ENCODE measurements around the gene KIAA1586.
"Not testable (repeated sequence)": the region's sequence is repeated elsewhere in the genome, so short reads cannot be mapped to it uniquely, and the experiment has no call there.

The KIAA1586 gene

DNA sequence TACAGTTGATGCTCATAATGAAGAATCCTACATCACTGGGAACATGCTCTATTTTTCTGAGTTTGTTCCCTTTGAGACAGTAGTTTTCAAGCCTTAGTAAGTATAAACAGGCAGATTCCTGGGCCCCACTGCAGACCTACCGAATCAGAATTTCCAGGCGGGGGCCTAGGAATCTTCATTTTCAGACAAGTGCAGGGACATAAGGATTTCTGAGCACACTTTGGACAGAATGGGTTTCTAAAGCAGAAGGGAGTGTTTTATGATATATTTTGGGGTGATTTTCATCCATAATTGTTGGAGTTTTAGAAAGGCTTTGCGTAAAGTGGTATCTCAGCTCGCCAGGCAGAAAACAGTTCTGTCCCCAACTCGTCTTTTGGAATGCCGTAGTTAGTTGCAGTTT, 1.4 kb downstream of the KIAA1586 start:
- not testable (repeated sequence) for DNase-seq

DNA sequence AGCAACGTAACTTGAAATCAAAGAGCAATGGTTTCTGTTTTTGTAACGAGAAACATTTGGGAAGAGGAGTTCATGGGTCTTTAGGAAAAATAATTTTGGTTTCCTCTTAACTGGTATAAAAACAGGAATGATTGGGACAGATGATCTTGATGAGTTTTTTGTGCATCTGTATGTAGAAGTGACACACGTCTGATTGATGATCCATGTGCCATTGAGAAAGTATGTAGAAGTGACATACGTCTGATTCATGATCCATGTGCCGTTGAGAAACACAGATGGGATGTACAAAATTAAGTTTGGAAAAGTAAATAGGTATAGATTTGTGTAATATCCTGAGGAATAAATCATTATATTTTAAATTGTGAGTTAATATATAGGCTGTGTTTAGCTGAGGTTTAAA, 2.1 kb downstream of the KIAA1586 start:
- DNase-seq, result no peak

DNA sequence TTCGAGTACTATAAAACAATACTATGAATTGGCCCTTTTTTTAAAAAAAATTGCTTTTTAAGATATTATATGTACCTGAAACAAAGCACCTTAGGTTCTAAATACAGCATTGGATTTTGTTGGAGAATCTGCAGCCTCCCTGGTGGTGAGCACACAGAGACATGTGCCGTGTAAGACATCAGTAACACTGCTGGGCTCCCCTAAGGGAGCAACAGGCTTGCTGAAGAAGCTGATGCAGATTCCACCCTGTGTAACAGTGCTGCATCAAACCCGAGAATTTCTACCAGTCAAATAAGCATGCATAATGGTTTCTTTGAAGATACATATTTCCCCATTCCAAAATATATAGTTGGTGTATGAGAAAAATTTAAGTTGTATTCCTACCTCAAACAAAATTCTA, 17.4 kb downstream of the KIAA1586 start:
- DNase-seq, result no peak

DNA sequence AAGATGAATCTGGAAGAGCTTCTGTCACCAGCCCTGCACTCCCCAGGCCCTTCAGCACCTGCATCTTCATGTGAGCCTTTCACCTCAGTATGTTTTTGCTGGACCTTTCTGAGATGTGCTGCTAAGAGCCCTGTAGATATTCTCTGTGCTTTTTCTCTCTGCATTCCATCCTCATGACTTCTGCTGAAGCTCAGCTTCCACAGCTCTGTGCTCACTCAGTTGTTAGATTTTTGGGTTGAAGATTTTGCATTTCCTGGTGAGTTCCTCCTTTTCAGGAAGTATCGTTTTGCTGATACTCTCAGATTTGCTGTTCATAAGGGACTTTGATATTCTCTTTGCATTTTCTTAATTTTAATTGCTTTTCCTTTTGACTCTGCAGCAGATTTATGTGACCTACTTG, 18.3 kb downstream of the KIAA1586 start:
- peak; percentile 51 for DNase-seq

DNA sequence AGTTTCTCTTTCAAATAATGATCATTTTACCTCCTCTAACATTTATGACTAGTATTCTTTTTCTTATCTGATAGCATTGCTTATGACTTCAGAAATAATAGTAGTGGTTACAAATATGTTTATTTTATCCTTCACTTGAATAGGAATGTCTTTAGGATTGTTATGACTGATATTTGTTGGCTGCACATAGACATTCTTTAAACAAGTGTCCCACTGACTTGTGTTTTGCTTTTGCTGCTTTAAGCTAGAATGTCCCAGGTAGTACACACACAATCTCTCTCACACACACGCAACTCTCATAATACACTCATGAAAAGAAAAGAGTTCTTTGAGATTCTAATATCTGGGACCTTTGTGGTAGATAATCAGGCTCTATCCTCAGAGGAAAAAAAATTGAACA, 21.6 kb downstream of the KIAA1586 start:
- DNase-seq, result peak; percentile 16

DNA sequence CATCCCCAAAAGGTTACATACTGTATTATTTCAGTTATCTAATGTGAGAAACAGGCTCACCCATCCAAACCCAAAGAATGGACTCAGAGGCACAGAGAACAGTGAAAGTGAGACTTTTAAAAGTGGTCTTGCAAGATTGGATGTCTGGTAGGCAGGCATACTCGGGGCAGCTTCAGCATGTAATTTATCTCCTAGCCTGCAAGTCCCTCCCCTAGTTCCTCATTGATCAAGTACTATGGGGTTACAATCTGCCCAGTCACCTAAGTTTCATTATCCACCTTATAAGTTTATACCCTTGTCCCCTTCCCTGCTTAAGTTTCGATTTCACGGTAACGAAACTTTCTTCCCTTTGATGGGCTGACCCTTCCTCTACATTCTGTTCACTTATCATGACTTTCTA, 22.7 kb downstream of the KIAA1586 start:
- DNase-seq, result no peak

DNA sequence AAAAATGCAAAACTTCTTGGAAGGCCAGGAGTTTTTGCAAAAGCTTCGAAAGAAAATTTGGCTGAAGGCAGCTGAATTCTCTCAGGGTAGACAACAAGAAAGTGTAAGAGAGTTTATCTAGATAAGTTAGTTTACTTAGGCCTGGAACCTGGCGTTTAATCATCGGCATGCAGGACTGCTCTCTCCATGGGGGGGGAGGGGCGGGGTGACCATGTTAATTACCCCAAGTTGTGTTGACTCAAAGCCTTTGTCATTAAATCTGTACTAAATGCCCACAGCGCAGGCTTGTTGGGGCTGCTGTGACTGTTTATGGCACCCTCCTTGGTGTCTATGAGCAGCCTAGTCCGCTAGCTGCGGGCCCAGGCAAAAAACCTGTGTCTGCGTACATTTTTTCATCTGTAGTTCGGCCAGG, 23.4 kb downstream of the KIAA1586 start:
- DNase-seq, result no peak

DNA sequence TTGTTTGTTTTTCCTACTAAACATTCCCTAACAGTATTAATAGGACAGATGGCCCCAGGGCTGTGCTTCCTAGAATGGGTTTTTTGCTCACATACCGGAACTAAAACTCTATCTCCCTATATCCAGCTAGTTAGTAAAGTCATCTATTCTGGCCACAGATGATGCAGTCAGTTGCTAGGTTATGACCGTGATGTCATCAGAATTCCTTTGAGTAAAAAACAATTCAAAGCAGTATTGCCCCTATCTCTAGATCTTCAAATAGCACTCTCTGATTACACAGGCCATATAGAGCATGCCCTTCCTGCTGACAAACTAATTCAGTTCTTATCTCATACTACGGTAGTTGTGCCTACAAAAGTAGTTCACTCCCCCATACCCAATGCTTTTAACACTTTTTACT, 25.6 kb downstream of the KIAA1586 start:
- DNase-seq, result no peak

DNA sequence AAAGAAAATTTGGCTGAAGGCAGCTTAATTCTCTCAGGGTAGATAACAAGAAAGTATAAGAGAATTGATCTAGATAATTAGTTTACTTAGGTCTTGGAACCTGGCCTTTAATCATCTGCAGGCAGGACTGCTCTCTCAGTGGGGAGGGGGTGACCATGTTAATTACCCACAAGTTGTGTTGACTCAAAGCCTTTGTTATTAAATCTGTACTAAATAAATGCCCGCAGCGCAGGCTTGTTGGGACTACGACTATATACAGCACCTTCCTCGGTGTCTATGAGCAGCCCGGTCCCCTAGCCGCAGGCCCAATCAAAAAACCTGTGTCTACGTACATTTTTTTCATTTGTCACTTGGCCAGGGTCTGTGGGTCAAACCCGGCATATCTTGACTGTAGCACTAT, 27.9 kb downstream of the KIAA1586 start:
- no peak for DNase-seq

DNA sequence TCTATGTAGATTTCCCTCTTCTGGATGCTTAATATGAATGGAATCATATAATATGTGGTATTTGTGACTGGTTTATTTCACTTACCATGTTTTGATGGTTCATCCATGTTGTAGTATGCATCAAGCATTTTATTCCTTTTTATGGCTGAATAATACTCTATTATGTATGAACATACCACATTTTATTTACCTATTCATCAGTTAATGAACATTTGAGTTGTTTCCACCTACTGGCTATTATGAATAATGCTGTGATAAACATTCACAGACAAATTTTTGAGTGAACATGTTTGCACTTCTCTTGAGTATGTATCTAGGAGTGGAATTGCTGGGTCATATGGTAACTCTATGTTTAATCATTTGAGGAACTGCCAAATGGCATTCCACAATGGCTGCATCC, 28.6 kb downstream of the KIAA1586 start:
- no peak for DNase-seq

DNA sequence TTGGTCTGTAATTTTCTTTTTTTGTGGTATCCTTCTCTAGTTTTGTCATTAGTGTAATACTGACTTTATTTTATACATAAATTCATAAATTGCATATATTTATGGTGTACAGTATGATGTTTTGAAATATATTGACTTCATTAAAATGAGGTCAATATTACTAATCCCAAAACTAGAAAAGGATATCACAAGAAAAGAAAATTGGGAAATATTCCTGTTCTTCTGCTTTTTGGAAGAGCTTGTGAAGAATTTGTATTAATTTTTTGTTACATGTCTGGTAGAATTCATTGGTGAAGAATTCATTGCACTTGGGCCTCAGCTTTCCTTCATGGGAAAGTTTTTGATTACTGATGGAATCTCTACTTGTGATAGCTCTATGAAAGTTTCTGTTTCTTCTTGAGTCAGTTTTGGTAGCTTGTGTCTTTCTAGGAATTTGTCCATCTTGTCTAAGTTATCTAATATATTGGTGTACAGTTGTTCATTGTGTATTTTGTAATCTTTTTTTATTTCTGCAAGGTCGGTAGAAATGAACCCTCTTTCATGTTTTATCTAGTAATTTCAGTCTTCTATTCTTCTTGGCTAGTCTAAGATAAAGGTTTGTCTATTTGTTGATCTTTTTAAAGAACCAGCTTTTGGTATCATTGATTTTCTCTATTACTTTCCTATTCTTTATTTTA, 32.2 kb downstream of the KIAA1586 start:
- DNase-seq, result no peak

DNA sequence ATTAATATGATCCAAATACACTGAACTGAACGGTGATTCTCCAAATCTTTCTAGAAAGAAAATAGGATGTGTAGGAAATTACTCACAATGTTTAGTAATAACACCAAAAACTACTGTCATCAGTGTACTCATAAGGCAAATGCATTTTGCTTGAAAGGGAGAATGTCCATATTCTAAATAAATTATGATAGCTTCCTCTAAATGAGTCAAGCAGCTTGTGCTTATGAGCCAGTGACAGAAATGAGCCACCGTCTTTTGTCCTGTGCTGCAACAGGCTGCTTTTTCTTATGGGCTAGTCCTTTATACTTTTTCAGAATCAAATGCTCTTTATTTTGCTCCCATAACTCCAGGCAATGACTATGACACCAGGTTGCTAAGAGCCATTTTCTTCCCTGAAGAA, 39.0 kb downstream of the KIAA1586 start:
- DNase-seq, result no peak

DNA sequence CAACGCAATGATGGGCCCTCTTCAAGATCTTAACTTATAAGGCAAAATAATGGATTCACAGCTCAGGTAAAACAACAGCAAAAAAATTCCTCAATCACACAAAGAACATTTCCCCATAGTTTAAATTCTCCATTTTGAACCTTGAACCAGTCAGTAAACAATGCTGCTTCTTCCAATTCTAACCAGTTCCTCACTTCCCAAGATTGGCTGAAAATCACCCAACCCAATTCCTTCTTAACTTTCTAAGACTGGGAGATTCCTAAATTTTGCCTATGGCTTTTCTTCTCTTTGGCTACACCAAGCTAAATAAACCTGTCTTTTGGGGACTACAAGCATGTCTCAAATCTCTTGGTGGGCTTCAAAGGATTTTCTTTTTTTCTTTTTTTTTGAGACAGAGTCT, 40.4 kb downstream of the KIAA1586 start:
- no peak for DNase-seq

DNA sequence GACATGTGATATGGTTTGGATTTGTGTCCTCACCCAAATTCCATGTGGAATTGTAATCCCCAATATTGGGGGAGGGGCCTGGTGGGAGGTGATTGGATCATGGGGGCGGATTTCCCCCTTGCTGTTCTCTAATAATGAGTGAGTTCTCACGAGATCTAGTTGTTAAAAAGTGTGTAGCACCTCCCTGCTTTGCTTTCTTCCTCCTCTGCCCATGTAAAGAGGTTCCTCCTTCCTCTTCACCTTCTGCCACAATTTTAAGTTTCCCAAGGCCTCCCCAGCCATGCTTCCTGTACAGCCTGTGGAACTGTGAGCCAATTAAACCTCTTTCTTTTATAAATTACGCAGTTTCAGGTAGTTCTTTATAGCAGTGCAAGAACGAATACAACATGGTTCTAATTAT, 41.4 kb downstream of the KIAA1586 start:
- no peak for DNase-seq

DNA sequence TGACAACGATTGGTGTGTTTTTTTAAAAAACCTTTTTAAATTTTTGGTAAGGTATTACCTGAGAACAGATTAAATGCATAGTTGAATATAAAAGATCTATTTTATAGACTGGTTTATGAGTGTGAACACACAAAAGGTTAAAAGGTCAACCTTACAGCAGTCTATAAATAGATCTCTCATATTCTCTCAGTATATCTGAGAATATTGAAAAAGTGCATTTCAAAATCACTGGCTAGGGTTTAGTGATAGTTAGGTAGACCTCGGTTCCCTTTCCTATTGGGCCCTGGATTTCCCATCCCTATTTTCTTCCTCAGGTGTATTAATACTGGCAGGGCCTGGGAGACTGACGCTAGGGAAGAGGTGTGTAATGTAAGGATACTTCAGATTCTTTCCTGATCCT, 42.8 kb downstream of the KIAA1586 start:
- no peak for DNase-seq

DNA sequence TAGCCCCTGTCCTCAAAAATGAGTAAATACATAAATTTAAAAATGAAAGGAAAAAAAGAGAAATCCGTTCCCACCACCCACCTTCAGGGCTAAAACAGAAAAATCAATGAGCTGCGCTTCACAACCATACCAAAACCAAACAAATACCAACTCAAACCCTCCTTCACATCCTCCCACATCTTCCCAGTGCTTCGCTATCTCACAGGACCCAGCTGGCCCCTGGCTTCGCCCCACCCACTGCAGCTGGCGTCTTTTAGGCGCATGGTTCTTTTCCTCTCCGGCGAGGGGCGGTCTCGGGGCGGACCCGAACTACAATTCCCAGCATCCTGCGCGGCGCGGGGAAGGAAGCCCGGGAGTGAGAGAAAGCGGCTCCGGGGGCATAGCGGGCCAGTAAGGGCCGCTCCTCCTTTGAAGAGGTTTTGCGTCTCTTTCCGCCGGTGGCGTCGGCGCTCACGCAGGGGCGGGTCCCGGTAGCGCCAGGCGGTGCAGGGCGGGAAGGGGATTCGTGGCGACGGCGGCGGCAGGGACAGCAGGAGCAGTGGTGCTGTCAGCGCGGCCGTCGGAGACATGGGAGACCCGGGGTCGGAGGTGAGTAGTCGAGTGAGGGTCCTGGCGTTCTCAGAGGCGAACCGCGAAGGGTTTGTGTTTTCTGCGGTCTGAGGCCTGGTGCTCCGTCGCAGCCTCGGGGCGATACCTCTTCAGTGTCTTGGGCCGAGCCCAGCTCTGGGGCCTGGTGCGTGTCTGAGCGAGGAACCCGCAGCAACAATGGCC, 43.4 kb downstream of the KIAA1586 start, which contains the start of gene ZNF451:
Gene ZNF451, plus strand, starts transcription at position 502 of the 771 bp plus-strand sequence. Its CDS starts 66 bp downstream, at position 568.
- DNase-seq, result peak; percentile 98

DNA sequence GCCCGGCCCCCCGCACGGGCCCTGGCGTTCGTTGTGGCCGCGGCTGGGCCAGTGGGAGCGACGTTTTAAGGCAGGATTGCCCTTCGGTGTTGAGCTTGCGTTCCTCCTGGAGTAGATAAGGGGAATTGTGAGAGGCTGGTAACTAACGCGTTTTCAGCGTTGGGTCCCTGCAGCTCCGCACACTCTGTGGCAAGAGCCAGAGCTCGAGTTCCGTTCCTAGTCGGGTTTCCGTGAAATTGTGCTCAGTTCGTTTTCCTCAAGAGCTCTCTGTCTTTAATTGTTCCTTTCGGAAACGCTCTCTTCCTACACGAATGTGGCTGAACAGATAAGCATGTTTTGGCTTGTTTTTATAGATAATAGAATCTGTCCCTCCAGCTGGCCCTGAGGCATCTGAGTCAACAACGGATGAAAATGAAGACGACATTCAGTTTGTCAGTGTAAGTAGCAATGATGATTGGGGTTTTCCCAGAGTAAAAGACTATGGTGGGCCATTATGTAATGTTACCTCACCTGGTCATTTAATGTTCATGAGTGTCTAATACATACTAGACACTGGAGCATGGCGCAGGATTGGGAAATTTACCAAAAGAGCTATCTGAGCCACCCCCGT, 44.1 kb downstream of the KIAA1586 start:
- not testable (repeated sequence) for DNase-seq

DNA sequence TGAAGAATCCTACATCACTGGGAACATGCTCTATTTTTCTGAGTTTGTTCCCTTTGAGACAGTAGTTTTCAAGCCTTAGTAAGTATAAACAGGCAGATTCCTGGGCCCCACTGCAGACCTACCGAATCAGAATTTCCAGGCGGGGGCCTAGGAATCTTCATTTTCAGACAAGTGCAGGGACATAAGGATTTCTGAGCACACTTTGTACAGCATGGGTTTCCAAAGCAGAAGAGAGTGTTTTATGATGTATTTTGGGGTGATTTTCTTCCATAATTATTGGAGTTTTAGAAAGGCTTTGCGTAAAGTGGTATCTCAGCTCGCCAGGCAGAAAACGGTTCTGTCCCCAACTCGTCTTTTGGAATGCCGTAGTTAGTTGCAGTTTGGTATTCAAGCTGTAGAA, 44.9 kb downstream of the KIAA1586 start:
- DNase-seq, result not testable (repeated sequence)

DNA sequence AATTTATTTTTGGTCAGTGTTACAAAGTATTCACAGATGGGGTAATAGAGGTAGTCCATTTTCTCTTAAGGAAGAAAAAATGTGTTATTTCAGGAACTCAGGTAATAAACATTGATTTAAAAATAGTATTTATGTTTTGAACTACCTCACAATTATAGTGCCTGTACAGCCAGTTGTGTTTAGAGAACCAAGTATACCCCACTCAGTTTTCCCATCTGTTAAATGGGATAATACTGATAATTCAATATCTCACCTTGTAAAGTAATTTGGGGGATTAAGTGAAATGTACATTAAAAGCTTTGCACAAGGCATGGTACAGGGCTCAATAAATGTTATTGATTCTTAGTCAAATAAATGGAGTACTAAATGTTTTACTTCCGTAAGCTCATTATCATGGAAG, 48.2 kb downstream of the KIAA1586 start:
- no peak for DNase-seq

DNA sequence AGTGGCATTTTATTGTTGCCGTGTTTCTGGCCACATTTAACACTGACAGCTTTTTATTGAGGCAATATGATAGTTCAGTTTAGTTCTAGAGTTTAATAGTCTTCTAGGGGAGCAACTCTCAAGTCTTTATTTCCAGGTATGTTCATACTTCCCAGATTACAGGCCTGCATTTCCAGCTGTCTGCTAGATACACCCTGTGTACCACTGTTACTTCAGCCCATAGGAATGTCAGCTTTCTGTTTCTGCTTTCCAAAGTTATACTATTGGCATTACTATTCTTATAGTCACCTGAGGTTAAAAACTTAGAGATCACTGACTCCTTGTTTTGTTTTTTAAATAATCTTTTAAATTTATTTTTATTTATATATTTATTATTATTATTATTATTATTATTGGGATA, 51.1 kb downstream of the KIAA1586 start:
- DNase-seq, result peak; percentile 60

DNA sequence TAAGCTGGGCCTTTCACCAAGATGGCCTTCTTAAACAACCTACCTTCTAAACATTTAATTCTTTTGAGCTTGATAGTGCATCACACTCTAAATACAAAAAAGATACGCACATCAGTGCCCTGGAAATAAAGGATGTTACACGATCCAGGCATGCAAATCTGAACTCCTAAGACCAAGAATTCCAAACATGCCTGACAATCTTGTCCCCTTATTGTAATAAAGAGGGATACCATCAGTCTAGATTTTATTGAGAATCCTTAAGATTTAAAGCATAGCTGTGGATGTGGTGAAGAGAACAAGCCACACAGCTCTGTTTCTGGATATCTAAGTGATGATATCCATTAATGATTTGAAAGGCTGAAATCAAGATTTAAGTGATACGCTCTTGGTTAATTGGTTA, 56.5 kb downstream of the KIAA1586 start:
- peak; percentile 26 for DNase-seq

DNA sequence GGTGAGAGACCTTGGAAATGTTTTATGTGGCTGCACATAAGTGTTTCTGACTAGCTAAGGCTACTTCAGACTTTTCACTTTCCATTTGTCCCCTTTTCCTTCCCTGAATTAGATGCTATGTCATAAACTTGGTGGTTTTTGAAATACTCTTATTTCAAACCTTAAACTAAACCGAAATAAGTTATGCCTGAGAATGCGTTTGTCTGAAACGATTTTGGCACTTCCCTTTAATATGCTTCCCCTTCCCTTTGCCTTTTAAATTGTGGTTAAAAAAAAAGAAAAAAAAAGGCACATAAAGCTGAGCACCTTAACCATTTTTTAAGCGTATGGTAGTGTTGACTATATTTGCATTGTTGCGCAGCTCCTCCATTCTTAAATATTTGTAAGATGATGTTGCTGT, 57.8 kb downstream of the KIAA1586 start:
- no peak for DNase-seq

Data from EL (cell line).